ENCODE results near the gene RASSF1. TPM values are rescaled to one million over a fixed set of nuclear protein-coding genes. Genes with fewer than 3 reads are reported as not detected.

Gene RASSF1
- total and polyA plus RNA-seq, 2 of the 13 experiments (the other 11 are each of a cell fraction or from before 2014, with no cell fraction given) = 10.2 to 27.5 TPM

DNA sequence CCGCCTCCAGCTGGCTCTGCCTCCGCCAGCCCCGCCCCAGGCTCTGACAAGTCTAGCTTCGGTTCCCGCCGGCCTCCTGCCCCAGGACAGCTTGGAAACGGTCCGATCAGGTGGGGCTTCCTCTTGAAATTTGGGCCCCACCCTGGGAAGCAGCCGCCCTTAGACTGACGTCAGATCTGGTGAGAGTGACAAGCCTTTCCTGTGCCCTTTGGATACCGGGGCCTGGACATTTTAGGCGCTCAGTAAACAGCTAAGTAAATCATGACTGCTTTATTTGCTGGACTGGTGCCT is 41.1 kb downstream of the RASSF1 start (continued):
- TF ChIP-seq, protein P1, sequence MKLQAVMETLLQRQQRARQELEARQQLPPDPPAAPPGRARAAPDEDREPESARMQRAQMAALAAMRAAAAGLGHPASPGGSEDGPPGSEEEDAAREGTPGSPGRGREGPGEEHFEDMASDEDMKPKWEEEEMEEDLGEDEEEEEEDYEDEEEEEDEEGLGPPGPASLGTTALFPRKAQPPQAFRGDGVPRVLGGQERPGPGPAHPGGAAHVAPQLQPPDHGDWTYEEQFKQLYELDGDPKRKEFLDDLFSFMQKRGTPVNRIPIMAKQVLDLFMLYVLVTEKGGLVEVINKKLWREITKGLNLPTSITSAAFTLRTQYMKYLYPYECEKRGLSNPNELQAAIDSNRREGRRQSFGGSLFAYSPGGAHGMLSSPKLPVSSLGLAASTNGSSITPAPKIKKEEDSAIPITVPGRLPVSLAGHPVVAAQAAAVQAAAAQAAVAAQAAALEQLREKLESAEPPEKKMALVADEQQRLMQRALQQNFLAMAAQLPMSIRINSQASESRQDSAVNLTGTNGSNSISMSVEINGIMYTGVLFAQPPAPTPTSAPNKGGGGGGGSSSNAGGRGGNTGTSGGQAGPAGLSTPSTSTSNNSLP (IDR thresholded peaks at IDR 0.05; ENCODE audit: low read depth, low read length) = no peak
- TF ChIP-seq FOXC1 (CRISPR knock-in tag; IDR thresholded peaks at IDR 0.05; ENCODE audit: borderline replicate concordance) (0 out of 2 replicates have a peak, but pooled peaks have one; percentile 4), LCORL (IDR thresholded peaks at IDR 0.05) (peak; percentile 66; the same call in 1 of the 2 replicates), LCORL (CRISPR knock-in tag; IDR thresholded peaks at IDR 0.05) (peak; percentile 99), ZNF660 (CRISPR knock-in tag; IDR thresholded peaks at IDR 0.05; ENCODE audit: borderline replicate concordance, low read depth) (no peak), MAF1 (CRISPR knock-in tag; IDR thresholded peaks at IDR 0.05; ENCODE audit: borderline replicate concordance) (no peak), ZNF850 (CRISPR knock-in tag; conservative IDR thresholded peaks at IDR 0.05) (no peak)
- TF ChIP-seq, protein P2, sequence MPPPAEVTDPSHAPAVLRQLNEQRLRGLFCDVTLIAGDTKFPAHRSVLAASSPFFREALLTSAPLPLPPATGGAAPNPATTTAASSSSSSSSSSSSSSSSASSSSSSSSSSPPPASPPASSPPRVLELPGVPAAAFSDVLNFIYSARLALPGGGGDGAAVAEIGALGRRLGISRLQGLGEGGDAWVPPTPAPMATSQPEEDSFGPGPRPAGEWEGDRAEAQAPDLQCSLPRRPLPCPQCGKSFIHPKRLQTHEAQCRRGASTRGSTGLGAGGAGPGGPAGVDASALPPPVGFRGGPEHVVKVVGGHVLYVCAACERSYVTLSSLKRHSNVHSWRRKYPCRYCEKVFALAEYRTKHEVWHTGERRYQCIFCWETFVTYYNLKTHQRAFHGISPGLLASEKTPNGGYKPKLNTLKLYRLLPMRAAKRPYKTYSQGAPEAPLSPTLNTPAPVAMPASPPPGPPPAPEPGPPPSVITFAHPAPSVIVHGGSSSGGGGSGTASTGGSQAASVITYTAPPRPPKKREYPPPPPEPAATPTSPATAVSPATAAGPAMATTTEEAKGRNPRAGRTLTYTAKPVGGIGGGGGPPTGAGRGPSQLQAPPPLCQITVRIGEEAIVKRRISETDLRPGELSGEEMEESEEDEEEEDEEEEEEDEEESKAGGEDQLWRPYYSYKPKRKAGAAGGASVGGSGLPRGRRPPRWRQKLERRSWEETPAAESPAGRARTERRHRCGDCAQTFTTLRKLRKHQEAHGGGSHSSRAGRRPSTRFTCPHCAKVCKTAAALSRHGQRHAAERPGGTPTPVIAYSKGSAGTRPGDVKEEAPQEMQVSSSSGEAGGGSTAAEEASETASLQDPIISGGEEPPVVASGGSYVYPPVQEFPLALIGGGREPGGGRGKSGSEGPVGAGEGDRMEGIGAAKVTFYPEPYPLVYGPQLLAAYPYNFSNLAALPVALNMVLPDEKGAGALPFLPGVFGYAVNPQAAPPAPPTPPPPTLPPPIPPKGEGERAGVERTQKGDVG (CRISPR knock-in tag; IDR thresholded peaks at IDR 0.05; ENCODE audit: borderline replicate concordance) = no peak
- TF ChIP-seq, protein P3, sequence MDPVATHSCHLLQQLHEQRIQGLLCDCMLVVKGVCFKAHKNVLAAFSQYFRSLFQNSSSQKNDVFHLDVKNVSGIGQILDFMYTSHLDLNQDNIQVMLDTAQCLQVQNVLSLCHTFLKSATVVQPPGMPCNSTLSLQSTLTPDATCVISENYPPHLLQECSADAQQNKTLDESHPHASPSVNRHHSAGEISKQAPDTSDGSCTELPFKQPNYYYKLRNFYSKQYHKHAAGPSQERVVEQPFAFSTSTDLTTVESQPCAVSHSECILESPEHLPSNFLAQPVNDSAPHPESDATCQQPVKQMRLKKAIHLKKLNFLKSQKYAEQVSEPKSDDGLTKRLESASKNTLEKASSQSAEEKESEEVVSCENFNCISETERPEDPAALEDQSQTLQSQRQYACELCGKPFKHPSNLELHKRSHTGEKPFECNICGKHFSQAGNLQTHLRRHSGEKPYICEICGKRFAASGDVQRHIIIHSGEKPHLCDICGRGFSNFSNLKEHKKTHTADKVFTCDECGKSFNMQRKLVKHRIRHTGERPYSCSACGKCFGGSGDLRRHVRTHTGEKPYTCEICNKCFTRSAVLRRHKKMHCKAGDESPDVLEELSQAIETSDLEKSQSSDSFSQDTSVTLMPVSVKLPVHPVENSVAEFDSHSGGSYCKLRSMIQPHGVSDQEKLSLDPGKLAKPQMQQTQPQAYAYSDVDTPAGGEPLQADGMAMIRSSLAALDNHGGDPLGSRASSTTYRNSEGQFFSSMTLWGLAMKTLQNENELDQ (CRISPR knock-in tag; IDR thresholded peaks at IDR 0.05; ENCODE audit: borderline replicate concordance) = no peak
- TF ChIP-seq, protein P4, sequence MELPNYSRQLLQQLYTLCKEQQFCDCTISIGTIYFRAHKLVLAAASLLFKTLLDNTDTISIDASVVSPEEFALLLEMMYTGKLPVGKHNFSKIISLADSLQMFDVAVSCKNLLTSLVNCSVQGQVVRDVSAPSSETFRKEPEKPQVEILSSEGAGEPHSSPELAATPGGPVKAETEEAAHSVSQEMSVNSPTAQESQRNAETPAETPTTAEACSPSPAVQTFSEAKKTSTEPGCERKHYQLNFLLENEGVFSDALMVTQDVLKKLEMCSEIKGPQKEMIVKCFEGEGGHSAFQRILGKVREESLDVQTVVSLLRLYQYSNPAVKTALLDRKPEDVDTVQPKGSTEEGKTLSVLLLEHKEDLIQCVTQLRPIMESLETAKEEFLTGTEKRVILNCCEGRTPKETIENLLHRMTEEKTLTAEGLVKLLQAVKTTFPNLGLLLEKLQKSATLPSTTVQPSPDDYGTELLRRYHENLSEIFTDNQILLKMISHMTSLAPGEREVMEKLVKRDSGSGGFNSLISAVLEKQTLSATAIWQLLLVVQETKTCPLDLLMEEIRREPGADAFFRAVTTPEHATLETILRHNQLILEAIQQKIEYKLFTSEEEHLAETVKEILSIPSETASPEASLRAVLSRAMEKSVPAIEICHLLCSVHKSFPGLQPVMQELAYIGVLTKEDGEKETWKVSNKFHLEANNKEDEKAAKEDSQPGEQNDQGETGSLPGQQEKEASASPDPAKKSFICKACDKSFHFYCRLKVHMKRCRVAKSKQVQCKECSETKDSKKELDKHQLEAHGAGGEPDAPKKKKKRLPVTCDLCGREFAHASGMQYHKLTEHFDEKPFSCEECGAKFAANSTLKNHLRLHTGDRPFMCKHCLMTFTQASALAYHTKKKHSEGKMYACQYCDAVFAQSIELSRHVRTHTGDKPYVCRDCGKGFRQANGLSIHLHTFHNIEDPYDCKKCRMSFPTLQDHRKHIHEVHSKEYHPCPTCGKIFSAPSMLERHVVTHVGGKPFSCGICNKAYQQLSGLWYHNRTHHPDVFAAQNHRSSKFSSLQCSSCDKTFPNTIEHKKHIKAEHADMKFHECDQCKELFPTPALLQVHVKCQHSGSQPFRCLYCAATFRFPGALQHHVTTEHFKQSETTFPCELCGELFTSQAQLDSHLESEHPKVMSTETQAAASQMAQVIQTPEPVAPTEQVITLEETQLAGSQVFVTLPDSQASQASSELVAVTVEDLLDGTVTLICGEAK (IDR thresholded peaks at IDR 0.05) = no peak
- TF ChIP-seq, protein P4 (CRISPR knock-in tag; IDR thresholded peaks at IDR 0.05) = no peak
- TF ChIP-seq, protein P5, sequence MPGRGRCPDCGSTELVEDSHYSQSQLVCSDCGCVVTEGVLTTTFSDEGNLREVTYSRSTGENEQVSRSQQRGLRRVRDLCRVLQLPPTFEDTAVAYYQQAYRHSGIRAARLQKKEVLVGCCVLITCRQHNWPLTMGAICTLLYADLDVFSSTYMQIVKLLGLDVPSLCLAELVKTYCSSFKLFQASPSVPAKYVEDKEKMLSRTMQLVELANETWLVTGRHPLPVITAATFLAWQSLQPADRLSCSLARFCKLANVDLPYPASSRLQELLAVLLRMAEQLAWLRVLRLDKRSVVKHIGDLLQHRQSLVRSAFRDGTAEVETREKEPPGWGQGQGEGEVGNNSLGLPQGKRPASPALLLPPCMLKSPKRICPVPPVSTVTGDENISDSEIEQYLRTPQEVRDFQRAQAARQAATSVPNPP (CRISPR knock-in tag; IDR thresholded peaks at IDR 0.05) = 0 out of 2 replicates have a peak, but pooled peaks have one; percentile 61
